HCT116 (cell line): ENCODE data around the gene TLE4. TPM values are rescaled to one million over a fixed set of nuclear protein-coding genes. Genes with fewer than 3 reads are reported as not detected.

Source experiments
- ATAC-seq: fragments of 200-7000 bp; cut with Tn5 transposase; 2 replicates; pipeline ENCODE4 v1.9.1; 2020; ENCODE audit warnings: mild to moderate bottlenecking, moderate library complexity
- BruUV-seq: library from RNA; stranded (reverse); fragments of 400-500 nt; replicated peaks from 2 replicates; lab custom pipeline; 2021; lab: Mats Ljungman, UMichigan
- CTCF ChIA-PET: fragments of 300-600 bp; sonication (Branson Sonifier 250); formaldehyde crosslinking; loops from one replicate; lab custom pipeline; 2021; ENCODE audit warnings: antibody characterized with exemption; lab: Charles Lee
- POLR2A ChIA-PET: fragments of 300-600, 350-600 bp; sonication (Branson Sonifier 250); formaldehyde crosslinking; loops from one replicate; lab custom pipeline; 2021; ENCODE audit warnings: antibody characterized with exemption; lab: Charles Lee
- RAD21 ChIA-PET, 2 experiments: fragments of 300-600 bp; sonication (Branson Sonifier 250); formaldehyde crosslinking; loops; one replicate each; lab custom pipeline; 2023; ENCODE audit warnings: low total read pairs in 2 of 2; ENCODE audit not compliant: uncharacterized antibody in 2 of 2, unreplicated experiment in 2 of 2, low non-redundant PET in 1 of 2; lab: Charles Lee
- DNase-seq: peaks from one replicate; pipeline ENCODE4 v3.0.0-alpha.2; 2010; ENCODE audit warnings: low read depth, low spot score
- H2AFZ ChIP-seq: fragments of 200-600 bp; shearing (Covaris generic), sonication (generic); 2 replicates; pipeline ENCODE4 v1.6.1; 2017; ENCODE audit warnings: low read depth, mixed run types, mixed read lengths, antibody characterized with exemption, low read length; ENCODE audit not compliant: poor library complexity, severe bottlenecking
- H3K27ac ChIP-seq: 2 replicates; pipeline ENCODE4 v1.5.1; 2012; ENCODE audit warnings: low read depth, low read length
- H3K27me3 ChIP-seq: fragments of 200-600 bp; sonication (generic); 2 replicates; pipeline ENCODE4 v1.6.1; 2016; ENCODE audit warnings: mixed run types, low read length, mixed read lengths; ENCODE audit not compliant: insufficient read depth
- H3K36me3 ChIP-seq, 2 experiments: fragments of 200-500 bp in 1 of 2; fragments of 200-600 bp in 1 of 2; sonication (Bioruptor generic) in 1 of 2; sonication (generic) in 1 of 2; 2 replicates each; pipeline versions ENCODE4 v1.5.1 to v1.6.1; 2014 to 2016; ENCODE audit warnings: low read length in 2 of 2, inconsistent platforms in 1 of 2, mixed read lengths in 1 of 2, mixed run types in 1 of 2; ENCODE audit not compliant: insufficient read depth in 2 of 2, control insufficient read depth in 1 of 2
- H3K4me1 ChIP-seq, 2 experiments: fragments of 200-600 bp in 1 of 2; sonication (generic) in 1 of 2; 2 replicates each; pipeline versions ENCODE4 v1.5.1 to v1.6.1; 2012 to 2017; ENCODE audit warnings: low read length in 2 of 2, inconsistent platforms in 1 of 2, mild to moderate bottlenecking in 1 of 2, mixed read lengths in 1 of 2, mixed run types in 1 of 2, moderate library complexity in 1 of 2; ENCODE audit not compliant: insufficient read depth in 2 of 2, control insufficient read depth in 1 of 2
- H3K4me2 ChIP-seq: fragments of 200-600 bp; sonication (generic); 2 replicates; pipeline ENCODE4 v1.6.1; 2017; ENCODE audit warnings: mixed run types, low read length, mixed read lengths
- H3K4me3 ChIP-seq, 2 experiments: fragments of 200-600 bp in 1 of 2; sonication (generic) in 1 of 2; replicated peaks in 1 of 2; 2 replicates each; pipeline ENCODE4 v1.5.1; 2011 to 2016; ENCODE audit warnings: low read length in 2 of 2, control low read depth in 1 of 2, low read depth in 1 of 2, mild to moderate bottlenecking in 1 of 2, mixed read lengths in 1 of 2, mixed run types in 1 of 2
- H3K79me2 ChIP-seq: fragments of 200-600 bp; sonication (generic); 2 replicates; pipeline ENCODE4 v1.6.1; 2017; ENCODE audit warnings: mild to moderate bottlenecking, mixed run types, low read length, moderate library complexity, mixed read lengths; ENCODE audit not compliant: insufficient read depth
- H3K9ac ChIP-seq: fragments of 200-600 bp; sonication (generic); 2 replicates; pipeline ENCODE4 v1.6.1; 2016; ENCODE audit warnings: low read length, mixed read lengths
- H3K9me2 ChIP-seq: fragments of 200-600 bp; sonication (generic), shearing (Covaris generic); 2 replicates; pipeline ENCODE4 v1.6.1; 2017; ENCODE audit warnings: mixed run types, mild to moderate bottlenecking, moderate library complexity; ENCODE audit not compliant: insufficient read depth
- H3K9me3 ChIP-seq, 2 experiments: fragments of 200-500 bp in 1 of 2; fragments of 200-600 bp in 1 of 2; sonication (Bioruptor generic) in 1 of 2; sonication (generic) in 1 of 2; 2 replicates each; pipeline ENCODE4 v1.6.1; 2014 to 2017; ENCODE audit warnings: low read length in 2 of 2, mixed read lengths in 2 of 2, inconsistent platforms in 1 of 2, low read depth in 1 of 2, mild to moderate bottlenecking in 1 of 2, mixed run types in 1 of 2, moderate library complexity in 1 of 2; ENCODE audit not compliant: control insufficient read depth in 1 of 2, insufficient read depth in 1 of 2
- H4K20me1 ChIP-seq: fragments of 200-600 bp; sonication (generic), shearing (Covaris generic); 2 replicates; pipeline ENCODE4 v1.6.1; 2017; ENCODE audit warnings: mixed run types, mild to moderate bottlenecking, moderate library complexity; ENCODE audit not compliant: insufficient read depth
- EGR1 ChIP-seq: IDR thresholded peaks from 2 replicates; pipeline ENCODE4 v1.6.1; 2012; ENCODE audit warnings: low read depth
- FOSL1 ChIP-seq: IDR thresholded peaks from 2 replicates; pipeline ENCODE4 v1.6.1; 2012; ENCODE audit warnings: low read depth
- POLR2AphosphoS5 ChIP-seq: IDR thresholded peaks from 2 replicates; pipeline ENCODE4 v1.6.1; 2011; ENCODE audit warnings: mild to moderate bottlenecking, low read depth, low read length, moderate library complexity
- TCF7L2 ChIP-seq: IDR thresholded peaks from 2 replicates; pipeline ENCODE4 v1.7.0; 2011; ENCODE audit warnings: borderline replicate concordance, inconsistent platforms; ENCODE audit not compliant: insufficient read depth, insufficient read length; ENCODE audit errors: extremely low read depth
- YY1 ChIP-seq: IDR thresholded peaks from 2 replicates; pipeline ENCODE4 v1.6.1; 2011; ENCODE audit warnings: low read length, low read depth, moderate library complexity, mild to moderate bottlenecking; ENCODE audit not compliant: insufficient replicate concordance; ENCODE audit errors: extremely low read depth
- intact Hi-C: fragments of 100-400 bp; cut with micrococcal nuclease; formaldehyde crosslinking; loops from 2 replicates; pipeline ENCODE4 v1.10.0; 2022
- total RNA-seq: library from RNA; stranded (reverse); gene quantifications from one replicate; pipeline ENCODE4 v1.2.1, GENCODE V29; 2021; ENCODE audit not compliant: unreplicated experiment
- TF ChIP-seq, protein P1 (sequence below): IDR thresholded peaks from 2 replicates; pipeline ENCODE4 v1.6.1; 2012; ENCODE audit warnings: low read depth

Gene TLE4
- total RNA-seq, 1 experiment from 2014 or later, result 0.39 TPM

DNA sequence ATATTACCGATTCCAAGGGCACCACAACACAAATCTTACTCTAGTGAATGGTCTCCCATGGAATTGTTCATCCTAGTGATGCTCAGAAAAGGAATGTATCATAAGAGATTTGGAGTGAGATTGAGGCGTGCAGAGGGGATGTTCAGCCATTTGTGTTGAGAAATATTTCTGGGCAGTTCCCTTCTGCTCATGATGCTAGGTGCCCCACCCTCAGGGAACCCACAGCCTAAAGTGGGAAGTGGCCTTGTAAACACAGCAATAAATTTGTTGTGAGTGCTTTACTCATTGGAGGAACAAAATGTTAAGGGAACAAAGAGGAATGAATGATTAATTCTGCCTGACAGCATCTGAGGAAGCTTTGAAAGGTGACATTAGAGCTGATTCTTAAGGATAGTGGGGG is 129.9 kb downstream of the TLE4 start:
- no TSS peak for BruUV-seq
- Histone ChIP-seq H3K9me3 (peaks cover 0 to 25% of the 10 kb centered on the region in 2 experiments; a peak in 3 of 4 replicates), H3K27ac (no peak overlapping the region), H3K79me2 (no peaks in the 10 kb centered on the region)
- ATAC-seq, result no peak
- CTCF ChIA-PET, result no interaction called here
- TF ChIP-seq EGR1, result no peak
- TF ChIP-seq FOSL1, result no peak
- no peak for TF ChIP-seq POLR2AphosphoS5
- TF ChIP-seq, protein P1, sequence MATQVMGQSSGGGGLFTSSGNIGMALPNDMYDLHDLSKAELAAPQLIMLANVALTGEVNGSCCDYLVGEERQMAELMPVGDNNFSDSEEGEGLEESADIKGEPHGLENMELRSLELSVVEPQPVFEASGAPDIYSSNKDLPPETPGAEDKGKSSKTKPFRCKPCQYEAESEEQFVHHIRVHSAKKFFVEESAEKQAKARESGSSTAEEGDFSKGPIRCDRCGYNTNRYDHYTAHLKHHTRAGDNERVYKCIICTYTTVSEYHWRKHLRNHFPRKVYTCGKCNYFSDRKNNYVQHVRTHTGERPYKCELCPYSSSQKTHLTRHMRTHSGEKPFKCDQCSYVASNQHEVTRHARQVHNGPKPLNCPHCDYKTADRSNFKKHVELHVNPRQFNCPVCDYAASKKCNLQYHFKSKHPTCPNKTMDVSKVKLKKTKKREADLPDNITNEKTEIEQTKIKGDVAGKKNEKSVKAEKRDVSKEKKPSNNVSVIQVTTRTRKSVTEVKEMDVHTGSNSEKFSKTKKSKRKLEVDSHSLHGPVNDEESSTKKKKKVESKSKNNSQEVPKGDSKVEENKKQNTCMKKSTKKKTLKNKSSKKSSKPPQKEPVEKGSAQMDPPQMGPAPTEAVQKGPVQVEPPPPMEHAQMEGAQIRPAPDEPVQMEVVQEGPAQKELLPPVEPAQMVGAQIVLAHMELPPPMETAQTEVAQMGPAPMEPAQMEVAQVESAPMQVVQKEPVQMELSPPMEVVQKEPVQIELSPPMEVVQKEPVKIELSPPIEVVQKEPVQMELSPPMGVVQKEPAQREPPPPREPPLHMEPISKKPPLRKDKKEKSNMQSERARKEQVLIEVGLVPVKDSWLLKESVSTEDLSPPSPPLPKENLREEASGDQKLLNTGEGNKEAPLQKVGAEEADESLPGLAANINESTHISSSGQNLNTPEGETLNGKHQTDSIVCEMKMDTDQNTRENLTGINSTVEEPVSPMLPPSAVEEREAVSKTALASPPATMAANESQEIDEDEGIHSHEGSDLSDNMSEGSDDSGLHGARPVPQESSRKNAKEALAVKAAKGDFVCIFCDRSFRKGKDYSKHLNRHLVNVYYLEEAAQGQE, result no peak
- no peak for TF ChIP-seq TCF7L2
- TF ChIP-seq YY1, result no peak
- TF ChIP-seq, all 23 proteins: peak for 0
- no peaks in the 10 kb centered on the region for H3K9me2 ChIP-seq
- H3K4me1 ChIP-seq, result no peaks in the 10 kb centered on the region
- no peak overlapping the region for H2AFZ ChIP-seq
- H3K4me2 ChIP-seq, result no peak overlapping the region
- H3K27me3 ChIP-seq, result no peaks in the 10 kb centered on the region
- ChIA-PET POLR2A (no interaction called here), RAD21 (no interaction called here)
- H4K20me1 ChIP-seq, result no peaks in the 10 kb centered on the region
- intact Hi-C loops, result no loop called here
- H3K9ac ChIP-seq, result no peak overlapping the region
- no peak overlapping the region for H3K4me3 ChIP-seq
- no peak for DNase-seq
- no peaks in the 10 kb centered on the region for H3K36me3 ChIP-seq
